NCI-H2196 treated with DMSO at 0.1 percent for 48 hours (cell line): ENCODE measurements around the gene MPP3.
A peak's percentile ranks its signal among the peaks of the same experiment; 100 is the strongest.
"Not testable (repeated sequence)": the region's sequence is repeated elsewhere in the genome, so short reads cannot be mapped to it uniquely, and the experiment has no call there.

Source experiments
- DNase-seq: peaks from one replicate; lab custom pipeline; 2025; ENCODE audit not compliant: unreplicated experiment; lab: John Stamatoyannopoulos, UW

The MPP3 gene

DNA sequence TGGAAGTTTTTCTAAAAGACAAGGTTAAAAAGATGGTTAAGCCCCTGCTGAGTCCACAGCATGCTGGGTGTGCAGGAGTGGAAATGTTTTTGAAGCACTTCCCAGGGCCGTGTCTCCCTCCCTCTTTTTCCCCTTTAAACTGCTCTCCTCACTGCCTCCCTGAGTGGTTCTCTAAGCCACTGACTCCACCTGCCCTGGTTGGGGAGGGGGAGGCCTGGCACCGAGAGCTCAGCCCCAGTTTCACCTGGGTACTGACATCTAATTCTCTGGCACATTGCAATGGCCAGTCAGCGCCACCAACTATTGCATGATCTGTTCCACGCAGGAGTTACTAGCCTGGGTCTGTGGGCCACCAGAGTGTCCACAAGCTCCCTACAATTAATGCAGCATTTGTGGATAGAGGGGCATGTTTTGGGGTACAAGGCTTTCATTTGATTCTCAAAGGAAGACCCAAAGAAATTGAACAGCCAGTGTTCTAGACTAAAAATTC lies 22.7 kb downstream of the MPP3 start:
- DNase-seq: no peak

DNA sequence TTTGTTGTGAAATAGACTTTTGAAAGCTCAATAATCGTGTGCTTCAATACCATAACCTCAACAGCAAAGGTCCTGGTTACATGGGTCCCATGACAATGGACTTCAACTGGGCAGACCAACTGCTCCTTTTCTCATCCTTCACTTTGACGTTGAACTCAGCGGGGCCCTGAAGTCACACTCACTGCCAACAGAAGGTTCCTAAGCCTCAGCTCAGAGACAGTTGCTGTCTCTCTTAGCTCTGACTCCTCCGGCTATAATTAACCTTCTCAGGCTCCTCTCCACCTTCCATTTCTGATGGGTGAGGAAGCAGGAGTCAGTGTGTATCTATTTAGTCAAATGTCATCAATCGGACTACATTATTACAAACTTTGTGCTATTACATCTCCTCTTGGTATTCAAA lies 23.8 kb downstream of the MPP3 start:
- no peak for DNase-seq

DNA sequence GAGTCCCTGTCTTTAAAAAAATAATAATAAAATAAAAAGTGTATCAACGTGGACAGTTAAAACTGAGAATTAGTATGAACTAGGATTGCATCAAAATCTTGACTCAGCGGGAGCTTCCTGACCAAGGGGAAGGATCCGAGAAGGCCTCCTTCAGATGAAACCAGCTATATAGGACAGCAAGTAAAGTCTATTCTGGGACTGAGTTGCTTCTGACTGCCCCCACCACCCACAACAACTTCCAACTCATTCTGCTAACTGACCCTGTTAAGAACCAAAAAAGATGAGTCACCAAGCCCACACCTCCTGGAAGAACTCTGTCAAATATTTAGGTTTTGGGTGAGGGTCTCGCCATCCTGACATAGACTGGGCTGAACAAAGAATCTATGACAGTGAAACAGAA lies 24.9 kb downstream of the MPP3 start:
- no peak for DNase-seq

DNA sequence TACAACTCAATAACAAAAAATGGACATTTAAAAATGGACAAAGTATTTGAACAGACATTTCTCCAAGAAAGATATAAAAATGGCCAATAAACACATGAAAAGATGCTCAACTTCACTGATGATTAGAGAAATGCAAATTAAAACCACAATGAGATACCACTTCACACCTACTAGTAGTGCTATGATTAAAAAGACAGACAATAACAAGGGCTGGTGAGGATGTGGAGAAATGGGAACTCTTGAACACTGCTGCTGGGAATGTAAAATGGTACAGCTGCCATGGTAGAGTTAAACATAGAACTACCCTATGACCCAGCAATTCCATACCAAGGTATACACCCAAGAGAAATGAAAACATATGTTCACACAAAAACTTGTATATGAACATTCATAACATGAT lies 27.8 kb downstream of the MPP3 start:
- no peak for DNase-seq

DNA sequence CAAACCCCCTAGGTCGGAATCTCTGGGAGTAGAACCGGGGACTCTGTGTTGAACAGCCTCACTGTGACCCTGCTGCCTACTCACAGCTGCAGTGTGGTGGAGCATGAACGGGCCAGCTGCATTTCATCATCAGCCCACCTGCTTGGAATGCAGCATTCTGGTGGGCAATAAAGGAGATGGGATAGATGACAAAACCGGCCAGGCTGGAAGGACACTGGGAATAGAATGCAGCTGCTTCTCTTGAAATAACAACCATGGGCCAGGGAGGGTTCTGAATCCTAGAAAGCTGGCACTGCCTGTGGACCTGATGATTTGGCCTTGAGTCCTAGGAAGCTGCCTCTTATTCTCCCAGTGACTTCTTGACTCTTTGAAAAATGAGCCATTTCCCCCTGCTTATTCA lies 29.2 kb downstream of the MPP3 start:
- no peak for DNase-seq

DNA sequence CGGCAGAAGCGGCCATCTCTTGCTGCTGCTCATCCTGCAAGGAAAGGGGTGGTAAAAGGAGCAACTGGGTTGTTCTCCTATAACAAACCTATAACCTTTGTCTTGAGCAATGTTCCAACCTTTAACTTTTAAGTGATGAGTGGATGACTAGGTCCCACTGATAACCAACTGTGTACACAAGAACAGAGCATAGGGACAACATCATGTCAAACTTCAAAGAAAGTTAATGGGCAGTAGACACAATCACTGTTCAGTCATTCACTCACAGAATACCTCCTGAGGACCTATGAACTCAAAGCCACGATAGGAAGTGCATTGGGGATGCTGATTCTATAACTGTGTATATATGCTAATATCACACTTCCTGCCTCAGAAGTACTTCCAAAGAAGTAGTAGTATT lies 31.1 kb downstream of the MPP3 start:
- DNase-seq: no peak

DNA sequence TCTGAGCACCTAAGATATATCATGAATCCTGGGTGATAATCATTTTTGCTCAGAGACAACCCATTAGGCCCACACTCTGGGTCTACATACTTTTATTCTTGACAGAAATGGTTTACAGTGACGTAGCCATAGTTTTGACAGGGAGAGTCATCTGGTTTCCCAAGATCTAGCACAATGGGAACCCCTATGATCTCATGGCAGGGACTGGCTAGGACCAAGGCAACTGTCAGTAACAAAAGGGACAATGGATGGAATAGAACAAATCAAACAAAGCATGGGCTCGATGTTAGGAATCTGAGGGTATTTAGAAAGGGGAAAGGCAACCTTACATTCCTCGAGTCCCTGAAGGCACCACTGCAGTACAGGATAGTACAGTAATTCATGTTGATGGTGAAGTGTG lies 32.2 kb downstream of the MPP3 start:
- no peak for DNase-seq

DNA sequence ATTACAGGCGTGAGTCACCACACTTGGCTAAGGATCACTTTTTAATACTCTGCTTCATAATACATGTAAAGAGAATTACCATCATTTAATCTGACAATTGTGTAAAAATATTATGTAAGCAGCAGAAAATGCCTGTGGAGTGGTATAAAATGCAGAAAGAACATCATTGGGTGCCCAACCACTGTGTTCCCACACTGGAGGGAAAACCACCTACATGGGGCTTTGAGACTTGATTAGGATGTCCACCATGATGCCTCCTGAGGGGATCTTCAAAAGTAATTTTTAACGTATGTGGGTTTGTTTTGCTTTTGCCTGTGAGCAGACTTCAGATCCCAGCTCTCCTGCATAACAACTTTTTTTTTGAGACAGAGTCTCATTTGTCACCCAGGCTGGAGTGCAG lies 33.9 kb downstream of the MPP3 start:
- no peak for DNase-seq

- DNase-seq: not testable (repeated sequence)
Observed at GRCh38 chr17:43798024-43798423, 34.9 kb downstream of the MPP3 start.

DNA sequence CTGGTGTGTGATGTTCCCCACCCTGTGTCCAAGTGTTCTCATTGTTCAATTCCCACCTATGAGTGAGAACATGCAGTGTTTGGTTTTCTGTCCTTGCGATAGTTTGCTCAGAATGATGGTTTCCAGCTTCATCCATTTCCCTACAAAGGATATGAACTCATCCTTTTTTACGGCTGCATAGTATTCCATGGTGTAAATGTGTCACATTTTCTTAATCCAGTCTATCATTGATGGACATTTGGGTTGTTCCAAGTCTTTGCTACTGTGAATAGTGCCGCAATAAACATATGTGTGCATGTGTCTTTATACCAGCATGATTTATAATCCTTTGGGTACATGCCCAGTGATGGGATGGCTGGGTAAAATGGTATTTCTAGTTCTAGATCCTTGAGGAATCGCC lies 40.3 kb downstream of the MPP3 start:
- not testable (repeated sequence) for DNase-seq

- peak; percentile 40 for DNase-seq
Observed at GRCh38 chr17:43791589-43791988, 41.4 kb downstream of the MPP3 start.

DNA sequence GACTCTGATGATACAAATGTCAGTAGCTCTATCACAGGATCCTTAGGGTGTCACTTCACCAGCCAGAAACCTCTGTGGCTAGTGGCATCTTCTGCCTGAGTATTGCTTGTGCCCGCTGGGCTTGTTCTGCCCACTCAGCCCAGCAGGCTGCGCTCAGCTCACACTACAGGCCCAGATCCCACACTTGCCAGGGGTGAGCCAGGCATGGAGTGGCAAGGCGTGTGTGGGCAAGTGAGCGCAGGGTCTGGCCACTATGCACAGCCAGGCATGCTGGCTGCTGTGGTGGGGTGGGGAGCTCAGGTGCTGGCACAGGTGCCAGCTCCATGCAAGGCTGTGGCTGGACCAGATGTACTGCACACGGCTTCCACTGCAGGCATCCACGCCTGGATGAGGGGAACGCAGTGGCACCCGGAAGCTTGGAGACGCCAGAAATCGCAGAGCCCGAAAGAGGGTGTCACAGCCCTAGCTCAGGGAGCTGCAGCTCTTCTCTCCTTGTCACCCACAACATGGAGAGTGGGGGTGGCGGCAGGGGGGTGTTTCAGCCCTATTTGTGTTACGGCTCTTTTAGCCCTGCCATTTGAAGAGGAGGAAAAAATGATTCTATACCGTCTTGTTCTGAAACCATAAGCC lies 42.5 kb downstream of the MPP3 start:
- no peak for DNase-seq

- no peak for DNase-seq
Observed at GRCh38 chr17:43789482-43789881, 43.5 kb downstream of the MPP3 start.

DNA sequence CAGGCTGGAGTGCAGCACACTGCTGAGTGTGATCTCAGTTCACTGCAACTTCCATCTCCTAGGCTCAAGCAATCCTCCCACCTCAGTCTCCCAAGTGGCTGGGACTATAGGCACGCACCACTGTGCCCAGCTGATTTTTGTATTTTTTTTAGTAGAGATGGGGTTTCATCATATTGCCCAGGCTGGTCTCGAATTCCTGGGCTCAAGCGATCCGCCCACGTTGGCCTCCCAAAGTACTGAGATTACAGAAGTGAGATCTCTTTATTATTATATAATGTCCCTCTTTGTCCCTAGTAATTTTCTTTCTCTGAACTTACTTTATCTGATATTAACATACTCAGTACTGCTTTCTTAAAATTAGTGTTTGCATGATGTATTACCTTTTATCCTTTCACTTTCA lies 44.4 kb downstream of the MPP3 start:
- no peak for DNase-seq

GRCh38 chr17:43787728-43788127 lies 45.2 kb downstream of the MPP3 start:
- DNase-seq: no peak

- DNase-seq: no peak
Observed at GRCh38 chr17:43784628-43785101, 48.3 kb downstream of the MPP3 start.

DNA sequence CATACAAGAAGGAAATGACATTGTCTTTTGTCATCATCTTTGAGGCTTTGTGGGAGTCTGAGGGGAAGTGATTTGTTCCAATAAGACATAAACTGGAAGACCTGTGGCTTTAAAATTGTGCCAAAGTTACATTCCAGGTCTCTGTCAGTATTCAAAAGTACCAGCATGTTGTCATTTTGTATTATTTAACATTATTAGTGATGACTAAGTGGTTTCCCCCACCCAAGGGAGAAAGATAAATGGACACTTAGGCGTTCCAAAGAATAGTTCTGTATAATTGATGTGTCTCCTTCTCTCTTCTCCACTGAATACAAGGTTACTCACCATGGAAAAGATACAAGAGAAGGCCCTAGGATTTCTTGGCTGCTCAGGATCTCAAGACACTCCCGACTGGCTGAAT lies 48.9 kb downstream of the MPP3 start:
- no peak for DNase-seq

DNA sequence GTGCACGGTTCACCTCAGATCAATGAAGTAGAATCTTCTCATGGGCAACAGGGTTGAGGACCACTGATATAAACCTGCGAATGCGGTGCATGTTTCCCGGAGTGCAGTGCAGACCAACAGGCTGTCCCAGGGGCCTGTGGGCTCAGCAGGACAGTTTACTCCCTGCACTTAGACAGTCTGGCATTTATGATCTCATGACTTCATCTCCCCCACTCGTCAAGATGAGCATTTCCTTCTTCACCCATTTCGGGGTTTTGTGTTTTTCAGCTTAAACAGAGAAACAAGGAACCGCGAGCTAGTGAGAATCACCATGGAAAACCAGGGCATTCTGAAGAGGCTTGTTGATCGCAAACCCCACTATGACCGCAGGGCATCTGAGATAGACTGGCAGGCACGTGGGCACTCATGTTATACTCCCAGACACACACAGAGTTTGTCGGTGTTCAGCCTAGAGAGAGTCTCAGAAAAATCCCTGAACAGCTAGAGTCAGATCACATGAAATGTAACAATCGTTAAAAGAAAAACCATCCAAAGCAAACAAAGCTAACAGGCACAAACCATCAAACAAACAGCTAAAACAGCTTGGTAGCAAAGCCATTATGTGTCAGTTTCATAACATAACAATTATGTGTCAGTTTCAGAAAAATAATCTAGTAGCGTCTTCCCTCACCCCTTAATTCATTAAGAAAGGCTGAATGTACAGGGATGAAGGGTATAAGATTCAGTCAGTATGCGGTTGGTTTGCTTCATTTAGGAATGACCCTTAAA lies 49.8 kb downstream of the MPP3 start:
- DNase-seq: no peak

DNA sequence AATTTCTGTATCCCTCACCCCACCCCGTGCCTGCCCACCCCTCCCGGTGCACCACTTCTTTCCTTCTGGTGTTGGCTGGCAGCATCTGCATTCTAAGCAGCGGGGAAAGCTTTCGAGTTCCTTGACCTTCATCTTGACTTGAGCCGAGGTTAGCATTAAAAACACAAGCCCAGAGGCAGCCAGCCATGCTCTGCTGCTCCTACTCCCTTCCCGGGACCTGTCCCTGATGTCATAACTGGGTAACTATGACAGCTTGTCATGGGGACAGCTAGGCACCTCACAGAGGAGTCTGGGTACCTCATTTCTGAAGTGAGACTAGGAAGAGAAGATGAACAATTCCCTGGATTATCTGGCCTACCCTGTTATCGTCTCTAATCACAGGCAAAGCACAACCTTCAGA lies 52.8 kb downstream of the MPP3 start, which contains the start of gene CFAP97D1:
Gene CFAP97D1 (plus strand): TSS at position 301 of the 400 bp plus-strand sequence. CDS start 28 bp downstream, at position 329.
- DNase-seq: no peak

DNA sequence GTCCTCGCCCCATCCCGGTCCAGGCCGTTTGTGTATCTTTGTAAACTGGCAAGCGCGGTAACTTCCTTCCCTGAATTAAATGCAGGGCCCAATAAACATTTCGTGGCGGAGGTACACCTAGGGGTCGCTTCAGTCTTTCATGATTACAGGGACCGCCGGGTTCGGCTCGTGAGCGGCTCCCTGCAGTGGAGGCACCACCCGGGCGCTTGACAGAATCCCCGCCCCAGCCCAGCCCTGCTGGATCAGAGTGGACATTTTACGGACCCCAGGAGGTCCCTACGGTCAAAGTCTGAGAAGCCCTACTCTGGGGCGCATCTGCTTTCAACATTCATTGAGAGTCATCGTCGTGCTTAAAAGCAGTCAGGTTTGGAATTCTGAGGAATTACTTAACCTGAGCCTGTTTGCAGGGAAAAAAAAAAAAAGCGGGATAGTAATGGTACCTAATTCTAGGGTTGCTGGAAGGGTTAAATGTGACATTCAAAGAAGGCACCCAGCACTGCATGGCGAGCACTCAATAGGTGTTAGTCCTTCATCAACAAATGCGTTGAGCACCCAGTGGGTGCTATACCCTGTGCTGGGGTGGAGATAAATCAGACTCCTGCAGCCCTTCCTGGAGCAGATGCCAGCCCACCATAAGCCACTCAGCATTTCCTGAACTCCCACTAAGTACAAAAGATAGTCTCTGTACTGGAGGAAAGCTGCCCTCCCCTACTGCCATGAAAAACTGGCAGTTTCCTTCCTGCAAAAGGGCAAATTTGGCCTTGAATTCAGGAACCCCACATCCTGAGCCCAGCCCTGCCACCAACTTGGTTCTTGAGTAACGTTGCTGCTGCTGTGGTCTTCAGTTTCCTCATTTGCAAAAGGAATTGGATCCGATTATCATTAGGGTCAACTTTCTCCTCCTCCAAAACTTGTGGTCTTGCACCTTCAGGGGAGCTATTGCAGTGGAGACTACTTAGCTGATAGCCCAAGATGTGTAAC lies 53.5 kb downstream of the MPP3 start:
- DNase-seq: no peak
